ENCODE measurements around the gene LTK. TPM values are rescaled to one million over a fixed set of nuclear protein-coding genes. Genes with fewer than 3 reads are reported as not detected.

Gene LTK
- total and polyA plus RNA-seq, 12 donors = 0.12 to 2.3 (median 0.66) TPM

DNA sequence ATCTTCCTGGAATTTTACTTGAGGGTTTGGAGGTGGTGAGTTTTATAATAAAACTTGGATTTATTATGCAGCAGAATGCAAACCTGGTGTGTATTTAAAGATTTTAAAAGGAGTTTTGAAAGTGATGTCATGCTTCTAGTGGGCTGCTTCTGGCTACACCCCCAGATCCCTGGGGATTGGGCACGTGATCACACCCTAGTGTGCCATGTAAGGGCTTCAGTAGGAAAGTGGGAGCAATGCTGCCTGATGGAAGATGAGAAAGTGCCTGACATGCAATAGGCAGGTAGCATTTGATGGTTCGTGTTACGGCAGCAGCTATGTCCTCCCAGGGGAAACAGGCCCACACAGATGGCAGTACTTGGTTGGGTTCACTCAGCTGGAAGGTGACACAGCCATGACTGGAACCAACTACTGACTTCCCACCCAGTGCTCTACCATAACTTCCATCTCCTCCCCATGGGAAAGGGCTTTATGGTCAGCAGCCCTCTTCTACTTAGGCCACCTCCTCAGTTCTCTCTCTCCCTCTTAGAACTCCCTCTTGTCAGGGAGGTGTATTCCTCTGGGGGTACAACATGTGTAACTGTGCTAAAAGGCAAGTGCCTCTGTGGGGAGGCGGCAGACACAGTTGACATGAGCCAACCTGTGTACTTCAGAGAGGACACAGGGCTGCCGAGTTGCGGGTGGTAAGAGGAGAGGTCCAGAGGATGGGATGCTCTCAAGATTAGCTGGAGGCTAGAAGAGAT, 14.3 kb downstream of the LTK start:
- Histone ChIP-seq H3K4me3 (no peak overlapping the region), H3K27me3 (no peaks in the 10 kb centered on the region), H3K4me1 (replicated peaks in 1 of 2) (peaks cover 7 to 32% of the 10 kb centered on the region in 2 donors), H3K36me3 (replicated peaks in 1 of 2) (no peaks in the 10 kb centered on the region), H3K27ac (no peak overlapping the region), H3K9me3 (replicated peaks in 1 of 3) (no peaks in the 10 kb centered on the region)
- 92 to 97% (median 94%) methylated on average over 4 to 6 of the region's 6 CpGs for WGBS, 4 donors
- TF ChIP-seq, protein P1, sequence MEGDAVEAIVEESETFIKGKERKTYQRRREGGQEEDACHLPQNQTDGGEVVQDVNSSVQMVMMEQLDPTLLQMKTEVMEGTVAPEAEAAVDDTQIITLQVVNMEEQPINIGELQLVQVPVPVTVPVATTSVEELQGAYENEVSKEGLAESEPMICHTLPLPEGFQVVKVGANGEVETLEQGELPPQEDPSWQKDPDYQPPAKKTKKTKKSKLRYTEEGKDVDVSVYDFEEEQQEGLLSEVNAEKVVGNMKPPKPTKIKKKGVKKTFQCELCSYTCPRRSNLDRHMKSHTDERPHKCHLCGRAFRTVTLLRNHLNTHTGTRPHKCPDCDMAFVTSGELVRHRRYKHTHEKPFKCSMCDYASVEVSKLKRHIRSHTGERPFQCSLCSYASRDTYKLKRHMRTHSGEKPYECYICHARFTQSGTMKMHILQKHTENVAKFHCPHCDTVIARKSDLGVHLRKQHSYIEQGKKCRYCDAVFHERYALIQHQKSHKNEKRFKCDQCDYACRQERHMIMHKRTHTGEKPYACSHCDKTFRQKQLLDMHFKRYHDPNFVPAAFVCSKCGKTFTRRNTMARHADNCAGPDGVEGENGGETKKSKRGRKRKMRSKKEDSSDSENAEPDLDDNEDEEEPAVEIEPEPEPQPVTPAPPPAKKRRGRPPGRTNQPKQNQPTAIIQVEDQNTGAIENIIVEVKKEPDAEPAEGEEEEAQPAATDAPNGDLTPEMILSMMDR (IDR thresholded peaks at IDR 0.05) = no peak
- no peak for TF ChIP-seq POLR2A (IDR thresholded peaks at IDR 0.05)
- intact Hi-C loops (cut with DNase I) = no loop called here
- no peak for DNase-seq

DNA sequence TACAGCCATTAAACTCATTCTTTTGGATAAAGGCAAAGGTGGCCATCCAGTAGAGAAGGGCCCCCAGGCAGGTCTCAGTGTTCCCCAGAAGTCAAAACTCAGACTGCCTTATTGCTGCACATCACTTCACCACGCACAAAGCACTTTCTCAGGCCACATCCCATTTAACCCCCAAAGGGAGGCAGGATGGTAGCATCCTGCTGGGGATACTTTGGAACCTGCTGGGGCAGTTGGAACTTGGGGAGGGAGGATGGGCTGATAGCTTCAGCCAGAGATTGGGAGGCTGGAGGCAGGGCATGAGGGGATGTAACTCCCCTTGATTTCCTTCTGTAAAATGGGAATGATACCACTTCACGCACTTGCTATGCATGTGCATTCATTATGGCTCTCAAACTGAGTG, 15.0 kb downstream of the LTK start:
- Histone ChIP-seq H3K9me3 (replicated peaks in 1 of 3) (no peaks in the 10 kb centered on the region), H3K4me1 (replicated peaks in 1 of 2) (peaks cover 11 to 35% of the 10 kb centered on the region in 2 donors), H3K4me3 (no peak overlapping the region), H3K27ac (no peak overlapping the region), H3K27me3 (no peaks in the 10 kb centered on the region), H3K36me3 (replicated peaks in 1 of 2) (no peaks in the 10 kb centered on the region)
- WGBS, 4 donors = 86 to 100% (median 94%) methylated on average over 2 of the region's 2 CpGs
- intact Hi-C loops (cut with DNase I) = no loop called here
- no peak for TF ChIP-seq POLR2A (IDR thresholded peaks at IDR 0.05)
- TF ChIP-seq, protein P1 (IDR thresholded peaks at IDR 0.05) = no peak
- DNase-seq = no peak

DNA sequence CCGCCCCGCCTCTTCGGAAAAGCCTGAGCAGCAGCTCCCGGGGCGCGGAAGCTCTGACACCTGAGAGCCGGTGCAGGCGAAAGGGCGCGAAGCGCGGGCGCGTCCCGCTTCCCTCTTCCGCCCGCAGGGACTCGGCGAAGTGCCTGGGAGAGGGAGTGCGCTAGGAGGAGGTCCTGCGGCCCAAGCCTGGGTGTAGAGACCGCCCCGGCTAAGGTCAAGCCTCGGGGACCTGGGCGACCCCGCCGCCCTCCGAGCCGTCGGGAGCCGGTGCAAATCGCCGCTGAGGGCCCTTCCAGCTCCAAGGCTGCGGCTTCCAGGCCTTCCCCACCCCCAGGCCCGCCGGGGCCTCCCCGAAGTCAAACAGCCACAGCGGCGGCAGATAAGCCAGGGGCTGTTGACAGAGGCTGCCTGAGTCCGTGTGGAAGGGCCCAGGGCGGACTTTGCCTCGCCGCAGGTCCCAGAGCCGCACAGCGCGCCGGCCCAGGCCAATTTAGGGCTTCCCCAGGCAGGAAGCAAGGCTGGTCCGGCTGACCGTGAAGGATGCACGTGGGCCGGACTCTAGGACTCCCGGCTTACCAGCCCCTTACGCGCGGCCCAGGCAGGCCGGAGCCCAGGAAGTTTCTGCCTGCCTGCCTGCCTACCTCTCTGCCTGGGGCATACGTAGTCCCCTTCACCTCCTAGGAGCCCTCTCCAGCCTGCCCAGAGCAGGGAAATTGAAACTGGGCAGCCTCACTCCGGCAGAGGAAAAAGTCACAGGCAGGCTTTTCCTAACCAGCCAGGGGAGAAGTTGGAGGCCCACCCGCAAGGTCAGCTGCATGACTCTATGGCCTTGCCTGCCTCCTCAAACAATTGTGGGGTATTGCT, 17.7 kb downstream of the LTK start:
- intact Hi-C loops (cut with DNase I) = no loop called here
- Histone ChIP-seq H3K4me1 (replicated peaks in 1 of 2) (peaks cover 18 to 31% of the 10 kb centered on the region in 2 donors), H3K27ac (no peak overlapping the region), H3K36me3 (replicated peaks in 1 of 2) (no peaks in the 10 kb centered on the region), H3K27me3 (no peaks in the 10 kb centered on the region), H3K9me3 (replicated peaks in 1 of 3) (no peaks in the 10 kb centered on the region), H3K4me3 (peak overlapping the region in 1 of 4 donors; percentile 17)
- WGBS, 4 donors = 59 to 73% (median 66%) methylated on average over 31 to 59 of the region's 59 CpGs
- TF ChIP-seq POLR2A (IDR thresholded peaks at IDR 0.05) = no peak
- TF ChIP-seq, protein P1 (IDR thresholded peaks at IDR 0.05) = no peak
- peak in 1 of 7 donors; percentile 17 for DNase-seq

Measured in adrenal gland (tissue), 12 donors.